WTC11 (cell line): ENCODE measurements around the gene FAM234A. TPM values are rescaled to one million over a fixed set of nuclear protein-coding genes. Genes with fewer than 3 reads are reported as not detected.

ENCODE experiments used
- ATAC-seq: fragments of 200-7000 bp; cut with Tn5 transposase; 2 replicates; pipeline ENCODE4 v1.10.0; 2021; ENCODE audit warnings: mild to moderate bottlenecking, moderate library complexity
- CTCF ChIA-PET: fragments of 300-600 bp; sonication (Branson Sonifier 250); formaldehyde crosslinking; loops from one replicate; lab custom pipeline; 2021; ENCODE audit warnings: antibody characterized with exemption; lab: Charles Lee
- POLR2A ChIA-PET: fragments of 350-600 bp; sonication (Branson Sonifier 250); formaldehyde crosslinking; loops from one replicate; lab custom pipeline; 2021; ENCODE audit warnings: antibody characterized with exemption; lab: Charles Lee
- DNase-seq: peaks from one replicate; pipeline ENCODE4 v3.0.0; 2021; ENCODE audit warnings: low spot score
- H3K27ac Mint-ChIP-seq: 2 replicates; pipeline ENCODE4 v1.8.0; 2021; ENCODE audit warnings: mixed read lengths
- H3K27me3 Mint-ChIP-seq: 2 replicates; pipeline ENCODE4 v1.8.0; 2021; ENCODE audit warnings: low read depth, mild to moderate bottlenecking, moderate library complexity, mixed read lengths
- H3K36me3 Mint-ChIP-seq: 2 replicates; pipeline ENCODE4 v1.8.0; 2021; ENCODE audit warnings: mixed read lengths
- H3K4me1 Mint-ChIP-seq: 2 replicates; pipeline ENCODE4 v1.8.0; 2022; ENCODE audit warnings: mixed read lengths
- H3K4me3 Mint-ChIP-seq: 2 replicates; pipeline ENCODE4 v1.8.0; 2021; ENCODE audit warnings: mild to moderate bottlenecking, moderate library complexity, mixed read lengths
- H3K9me3 Mint-ChIP-seq: 2 replicates; pipeline ENCODE4 v1.8.0; 2021; ENCODE audit warnings: mixed read lengths
- AFF4 ChIP-seq: sonication (generic); formaldehyde crosslinking; IDR thresholded peaks from 2 replicates; pipeline ENCODE4 v1.8.1; 2023; ENCODE audit warnings: mild to moderate bottlenecking, missing genetic modification reagents, borderline replicate concordance
- CREB1 ChIP-seq: sonication (generic); formaldehyde crosslinking; IDR thresholded peaks from 2 replicates; pipeline ENCODE4 v1.8.0; 2023; ENCODE audit warnings: mild to moderate bottlenecking, missing genetic modification reagents
- ESRRA ChIP-seq: sonication (generic); formaldehyde crosslinking; IDR thresholded peaks from 2 replicates; pipeline ENCODE4 v1.8.1; 2022; ENCODE audit warnings: mild to moderate bottlenecking, missing genetic modification reagents, borderline replicate concordance
- GABPB1 ChIP-seq: sonication (generic); formaldehyde crosslinking; IDR thresholded peaks from 2 replicates; pipeline ENCODE4 v1.8.1; 2023; ENCODE audit warnings: mild to moderate bottlenecking, missing genetic modification reagents
- IRF1 ChIP-seq: sonication (generic); formaldehyde crosslinking; IDR thresholded peaks from 2 replicates; pipeline ENCODE4 v1.8.0; 2023; ENCODE audit warnings: missing genetic modification reagents
- IRF2 ChIP-seq: sonication (generic); formaldehyde crosslinking; IDR thresholded peaks from 2 replicates; pipeline ENCODE4 v1.8.0; 2022; ENCODE audit warnings: low read depth, missing genetic modification reagents, borderline replicate concordance
- JAZF1 ChIP-seq: fragments of 250-450 bp; sonication (Bioruptor Pico); IDR thresholded peaks from 2 replicates; pipeline ENCODE4 v1.9.0; 2021; ENCODE audit warnings: moderate library complexity, mild to moderate bottlenecking, inconsistent platforms
- MLX ChIP-seq: sonication (generic); formaldehyde crosslinking; IDR thresholded peaks from 2 replicates; pipeline ENCODE4 v1.8.1; 2023; ENCODE audit warnings: mild to moderate bottlenecking, missing genetic modification reagents, moderate library complexity
- NFATC4 ChIP-seq: fragments of 250-450 bp; sonication (Bioruptor Pico); IDR thresholded peaks from 2 replicates; pipeline ENCODE4 v1.9.0; 2021; ENCODE audit warnings: mild to moderate bottlenecking
- NFYB ChIP-seq: sonication (generic); formaldehyde crosslinking; conservative IDR thresholded peaks from 2 replicates; pipeline ENCODE4 v1.8.0; 2022; ENCODE audit warnings: low read depth, missing genetic modification reagents
- NR2C2 ChIP-seq: sonication (generic); formaldehyde crosslinking; IDR thresholded peaks from 2 replicates; pipeline ENCODE4 v1.8.0; 2022; ENCODE audit warnings: mild to moderate bottlenecking, missing genetic modification reagents
- SOX15 ChIP-seq: fragments of 250-450 bp; sonication (Bioruptor Pico); IDR thresholded peaks from 2 replicates; pipeline ENCODE4 v1.9.0; 2021; ENCODE audit warnings: mild to moderate bottlenecking
- TEAD1 ChIP-seq: sonication (generic); formaldehyde crosslinking; IDR thresholded peaks from 2 replicates; pipeline ENCODE4 v1.8.0; 2022; ENCODE audit warnings: mild to moderate bottlenecking, missing genetic modification reagents
- TP53 ChIP-seq: sonication (generic); formaldehyde crosslinking; IDR thresholded peaks from 2 replicates; pipeline ENCODE4 v1.8.1; 2023; ENCODE audit warnings: mild to moderate bottlenecking, missing genetic modification reagents
- ZNF138 ChIP-seq: sonication (generic); formaldehyde crosslinking; conservative IDR thresholded peaks from 2 replicates; pipeline ENCODE4 v1.8.1; 2022; ENCODE audit warnings: mild to moderate bottlenecking, moderate library complexity, missing genetic modification reagents
- ZNF263 ChIP-seq: sonication (generic); formaldehyde crosslinking; IDR thresholded peaks from 2 replicates; pipeline ENCODE4 v1.8.1; 2022; ENCODE audit warnings: low read depth, mild to moderate bottlenecking, moderate library complexity, missing genetic modification reagents
- ZNF671 ChIP-seq: fragments of 250-450 bp; sonication (Bioruptor Pico); IDR thresholded peaks from 2 replicates; pipeline ENCODE4 v1.8.0; 2021; ENCODE audit warnings: mild to moderate bottlenecking
- total RNA-seq: library from RNA; stranded (reverse); gene quantifications from 3 replicates; pipeline ENCODE4 v1.2.3, GENCODE V29; 2021
- TF ChIP-seq, protein P1 (sequence below): fragments of 250-450 bp; sonication (Bioruptor Pico); IDR thresholded peaks from 2 replicates; pipeline ENCODE4 v1.9.0; 2021; ENCODE audit warnings: mild to moderate bottlenecking, borderline replicate concordance
- TF ChIP-seq, protein P2 (sequence below): sonication (generic); formaldehyde crosslinking; IDR thresholded peaks from 2 replicates; pipeline ENCODE4 v1.8.1; 2022; ENCODE audit warnings: low read depth, missing genetic modification reagents, borderline replicate concordance
- TF ChIP-seq, protein P3 (sequence below): sonication (generic); formaldehyde crosslinking; conservative IDR thresholded peaks from 2 replicates; pipeline ENCODE4 v1.8.1; 2023; ENCODE audit warnings: mild to moderate bottlenecking, low read depth, missing genetic modification reagents, moderate library complexity
- TF ChIP-seq, protein P4 (sequence below): sonication (generic); formaldehyde crosslinking; IDR thresholded peaks from 2 replicates; pipeline ENCODE4 v1.8.1; 2022; ENCODE audit warnings: mild to moderate bottlenecking, missing genetic modification reagents, moderate library complexity, borderline replicate concordance

Gene FAM234A
- total RNA-seq, 1 experiment from 2014 or later, result 115 TPM

DNA sequence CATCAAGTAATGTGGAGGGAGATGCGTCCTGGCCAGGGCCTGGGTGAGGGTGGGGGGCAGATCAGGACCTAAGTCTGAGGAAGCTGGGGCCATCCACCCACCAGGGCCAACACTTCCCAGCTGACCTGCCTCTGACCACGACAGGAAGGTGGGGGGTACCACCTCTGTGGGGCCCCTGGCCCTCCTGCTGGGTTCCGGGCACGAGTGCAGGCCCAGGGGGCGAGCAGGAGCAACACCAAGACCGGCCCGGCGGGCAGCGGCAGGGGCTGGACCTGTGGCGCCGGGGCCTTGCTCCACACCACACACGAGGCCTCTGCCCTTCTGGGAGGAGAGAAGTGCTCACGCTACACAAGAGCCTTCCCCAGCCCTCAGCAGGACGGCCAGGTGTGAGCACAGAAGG is 61.7 kb downstream of the FAM234A start:
- H3K4me1 Mint-ChIP-seq, result no peaks in the 10 kb centered on the region
- no peaks in the 10 kb centered on the region for H3K9me3 Mint-ChIP-seq
- no peak overlapping the region for H3K27ac Mint-ChIP-seq
- H3K27me3 Mint-ChIP-seq, result no peaks in the 10 kb centered on the region
- no peak for ATAC-seq
- ChIA-PET POLR2A (no interaction called here), CTCF (no interaction called here)
- H3K4me3 Mint-ChIP-seq, result no peak overlapping the region
- no peak for DNase-seq
- TF ChIP-seq ZNF671 (CRISPR knock-in tag), result no peak
- no peak for TF ChIP-seq IRF2
- no peak for TF ChIP-seq NFYB (CRISPR knock-in tag)
- TF ChIP-seq, protein P1, sequence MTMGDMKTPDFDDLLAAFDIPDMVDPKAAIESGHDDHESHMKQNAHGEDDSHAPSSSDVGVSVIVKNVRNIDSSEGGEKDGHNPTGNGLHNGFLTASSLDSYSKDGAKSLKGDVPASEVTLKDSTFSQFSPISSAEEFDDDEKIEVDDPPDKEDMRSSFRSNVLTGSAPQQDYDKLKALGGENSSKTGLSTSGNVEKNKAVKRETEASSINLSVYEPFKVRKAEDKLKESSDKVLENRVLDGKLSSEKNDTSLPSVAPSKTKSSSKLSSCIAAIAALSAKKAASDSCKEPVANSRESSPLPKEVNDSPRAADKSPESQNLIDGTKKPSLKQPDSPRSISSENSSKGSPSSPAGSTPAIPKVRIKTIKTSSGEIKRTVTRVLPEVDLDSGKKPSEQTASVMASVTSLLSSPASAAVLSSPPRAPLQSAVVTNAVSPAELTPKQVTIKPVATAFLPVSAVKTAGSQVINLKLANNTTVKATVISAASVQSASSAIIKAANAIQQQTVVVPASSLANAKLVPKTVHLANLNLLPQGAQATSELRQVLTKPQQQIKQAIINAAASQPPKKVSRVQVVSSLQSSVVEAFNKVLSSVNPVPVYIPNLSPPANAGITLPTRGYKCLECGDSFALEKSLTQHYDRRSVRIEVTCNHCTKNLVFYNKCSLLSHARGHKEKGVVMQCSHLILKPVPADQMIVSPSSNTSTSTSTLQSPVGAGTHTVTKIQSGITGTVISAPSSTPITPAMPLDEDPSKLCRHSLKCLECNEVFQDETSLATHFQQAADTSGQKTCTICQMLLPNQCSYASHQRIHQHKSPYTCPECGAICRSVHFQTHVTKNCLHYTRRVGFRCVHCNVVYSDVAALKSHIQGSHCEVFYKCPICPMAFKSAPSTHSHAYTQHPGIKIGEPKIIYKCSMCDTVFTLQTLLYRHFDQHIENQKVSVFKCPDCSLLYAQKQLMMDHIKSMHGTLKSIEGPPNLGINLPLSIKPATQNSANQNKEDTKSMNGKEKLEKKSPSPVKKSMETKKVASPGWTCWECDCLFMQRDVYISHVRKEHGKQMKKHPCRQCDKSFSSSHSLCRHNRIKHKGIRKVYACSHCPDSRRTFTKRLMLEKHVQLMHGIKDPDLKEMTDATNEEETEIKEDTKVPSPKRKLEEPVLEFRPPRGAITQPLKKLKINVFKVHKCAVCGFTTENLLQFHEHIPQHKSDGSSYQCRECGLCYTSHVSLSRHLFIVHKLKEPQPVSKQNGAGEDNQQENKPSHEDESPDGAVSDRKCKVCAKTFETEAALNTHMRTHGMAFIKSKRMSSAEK (CRISPR knock-in tag), result no peak
- no peak for TF ChIP-seq AFF4
- TF ChIP-seq IRF1 (CRISPR knock-in tag), result no peak
- no peak for TF ChIP-seq GABPB1
- no peak for TF ChIP-seq CREB1
- no peak for TF ChIP-seq MLX (CRISPR knock-in tag)
- TF ChIP-seq ZNF263 (CRISPR knock-in tag), result no peak
- TF ChIP-seq JAZF1 (CRISPR knock-in tag), result no peak
- H3K36me3 Mint-ChIP-seq, result 0 out of 2 replicates have a peak, but pooled peaks cover 9% of the 10 kb centered on the region

DNA sequence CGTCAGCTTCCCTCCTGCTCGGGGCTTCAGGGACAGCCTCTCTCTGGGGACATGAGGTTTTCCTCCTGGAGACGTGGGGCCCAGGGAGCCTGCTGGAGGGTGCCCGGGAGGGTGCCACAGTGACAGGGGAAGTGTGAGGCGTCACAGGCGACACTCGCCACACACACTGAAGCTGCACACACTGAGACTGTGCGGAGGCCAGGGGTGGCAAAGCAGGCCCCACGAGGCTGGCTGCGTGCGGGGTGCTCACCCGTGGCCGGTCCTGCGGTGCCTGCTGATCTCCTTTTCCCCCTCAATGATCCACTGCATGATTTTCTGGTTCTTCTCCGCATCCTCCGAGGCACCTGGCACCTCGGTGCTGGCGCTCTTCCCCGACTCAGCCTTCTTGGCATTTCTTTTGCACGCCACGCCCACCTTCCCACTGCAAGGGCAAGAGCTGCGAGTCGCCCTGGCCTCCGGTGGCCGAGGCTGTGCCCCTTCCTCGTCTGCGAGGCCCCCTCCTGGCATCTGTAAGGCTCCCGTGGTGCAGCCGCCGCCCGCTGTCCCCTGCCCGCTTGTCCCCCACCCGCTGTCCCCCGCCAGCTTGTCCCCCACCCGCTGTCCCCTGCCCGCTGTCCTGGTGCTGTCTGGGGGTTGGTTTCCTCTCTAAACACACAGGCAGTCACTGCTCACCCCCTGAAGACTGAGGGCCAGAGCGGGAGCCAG is 62.3 kb downstream of the FAM234A start:
- ChIA-PET CTCF (no interaction called here), POLR2A (no interaction called here)
- Mint-ChIP-seq H3K27me3 (no peaks in the 10 kb centered on the region), H3K27ac (no peak overlapping the region), H3K9me3 (no peaks in the 10 kb centered on the region), H3K4me1 (no peaks in the 10 kb centered on the region), H3K4me3 (no peak overlapping the region), H3K36me3 (0 out of 2 replicates have a peak, but pooled peaks cover 3% of the 10 kb centered on the region)
- ATAC-seq (no peak), DNase-seq (no peak)
- TF ChIP-seq ESRRA (no peak), TP53 (CRISPR knock-in tag) (no peak), TEAD1 (CRISPR knock-in tag) (no peak), IRF2 (no peak), NFATC4 (CRISPR knock-in tag) (no peak), NR2C2 (CRISPR knock-in tag) (no peak), SOX15 (CRISPR knock-in tag) (no peak), ZNF138 (CRISPR knock-in tag) (no peak)
- TF ChIP-seq, protein P2, sequence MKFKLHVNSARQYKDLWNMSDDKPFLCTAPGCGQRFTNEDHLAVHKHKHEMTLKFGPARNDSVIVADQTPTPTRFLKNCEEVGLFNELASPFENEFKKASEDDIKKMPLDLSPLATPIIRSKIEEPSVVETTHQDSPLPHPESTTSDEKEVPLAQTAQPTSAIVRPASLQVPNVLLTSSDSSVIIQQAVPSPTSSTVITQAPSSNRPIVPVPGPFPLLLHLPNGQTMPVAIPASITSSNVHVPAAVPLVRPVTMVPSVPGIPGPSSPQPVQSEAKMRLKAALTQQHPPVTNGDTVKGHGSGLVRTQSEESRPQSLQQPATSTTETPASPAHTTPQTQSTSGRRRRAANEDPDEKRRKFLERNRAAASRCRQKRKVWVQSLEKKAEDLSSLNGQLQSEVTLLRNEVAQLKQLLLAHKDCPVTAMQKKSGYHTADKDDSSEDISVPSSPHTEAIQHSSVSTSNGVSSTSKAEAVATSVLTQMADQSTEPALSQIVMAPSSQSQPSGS (CRISPR knock-in tag), result no peak
- TF ChIP-seq, protein P3, sequence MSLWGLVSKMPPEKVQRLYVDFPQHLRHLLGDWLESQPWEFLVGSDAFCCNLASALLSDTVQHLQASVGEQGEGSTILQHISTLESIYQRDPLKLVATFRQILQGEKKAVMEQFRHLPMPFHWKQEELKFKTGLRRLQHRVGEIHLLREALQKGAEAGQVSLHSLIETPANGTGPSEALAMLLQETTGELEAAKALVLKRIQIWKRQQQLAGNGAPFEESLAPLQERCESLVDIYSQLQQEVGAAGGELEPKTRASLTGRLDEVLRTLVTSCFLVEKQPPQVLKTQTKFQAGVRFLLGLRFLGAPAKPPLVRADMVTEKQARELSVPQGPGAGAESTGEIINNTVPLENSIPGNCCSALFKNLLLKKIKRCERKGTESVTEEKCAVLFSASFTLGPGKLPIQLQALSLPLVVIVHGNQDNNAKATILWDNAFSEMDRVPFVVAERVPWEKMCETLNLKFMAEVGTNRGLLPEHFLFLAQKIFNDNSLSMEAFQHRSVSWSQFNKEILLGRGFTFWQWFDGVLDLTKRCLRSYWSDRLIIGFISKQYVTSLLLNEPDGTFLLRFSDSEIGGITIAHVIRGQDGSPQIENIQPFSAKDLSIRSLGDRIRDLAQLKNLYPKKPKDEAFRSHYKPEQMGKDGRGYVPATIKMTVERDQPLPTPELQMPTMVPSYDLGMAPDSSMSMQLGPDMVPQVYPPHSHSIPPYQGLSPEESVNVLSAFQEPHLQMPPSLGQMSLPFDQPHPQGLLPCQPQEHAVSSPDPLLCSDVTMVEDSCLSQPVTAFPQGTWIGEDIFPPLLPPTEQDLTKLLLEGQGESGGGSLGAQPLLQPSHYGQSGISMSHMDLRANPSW (CRISPR knock-in tag), result no peak
- TF ChIP-seq, protein P4, sequence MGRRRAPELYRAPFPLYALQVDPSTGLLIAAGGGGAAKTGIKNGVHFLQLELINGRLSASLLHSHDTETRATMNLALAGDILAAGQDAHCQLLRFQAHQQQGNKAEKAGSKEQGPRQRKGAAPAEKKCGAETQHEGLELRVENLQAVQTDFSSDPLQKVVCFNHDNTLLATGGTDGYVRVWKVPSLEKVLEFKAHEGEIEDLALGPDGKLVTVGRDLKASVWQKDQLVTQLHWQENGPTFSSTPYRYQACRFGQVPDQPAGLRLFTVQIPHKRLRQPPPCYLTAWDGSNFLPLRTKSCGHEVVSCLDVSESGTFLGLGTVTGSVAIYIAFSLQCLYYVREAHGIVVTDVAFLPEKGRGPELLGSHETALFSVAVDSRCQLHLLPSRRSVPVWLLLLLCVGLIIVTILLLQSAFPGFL (CRISPR knock-in tag), result no peak
